GM19467 (cell line): ENCODE results near the gene BICDL1.

Source experiments
- ATAC-seq: cut with Tn5 transposase; IDR thresholded peaks from one replicate; pipeline ENCODE4 v1.9.1; 2021; ENCODE audit warnings: mild to moderate bottlenecking, moderate library complexity; ENCODE audit not compliant: unreplicated experiment

The BICDL1 gene

GRCh38 chr12:120048263-120048662, 59.2 kb downstream of the BICDL1 start:
- ATAC-seq: no peak

- ATAC-seq: no peak
These were observed 60.4 kb downstream of the BICDL1 start for GRCh38 chr12:120049426-120049825.

- no peak for ATAC-seq
These were observed 62.5 kb downstream of the BICDL1 start for GRCh38 chr12:120051535-120051934.

- ATAC-seq: no peak
These were observed 65.3 kb downstream of the BICDL1 start for GRCh38 chr12:120054293-120054692.

- no peak for ATAC-seq
These were observed 66.4 kb downstream of the BICDL1 start for GRCh38 chr12:120055231-120056000.

- ATAC-seq: no peak
These were observed 67.7 kb downstream of the BICDL1 start for GRCh38 chr12:120056739-120057138.

GRCh38 chr12:120060196-120060595, 71.2 kb downstream of the BICDL1 start:
- no peak for ATAC-seq

- no peak for ATAC-seq
These were observed 71.7 kb downstream of the BICDL1 start for GRCh38 chr12:120060717-120061116.

- ATAC-seq: no peak
These were observed 72.7 kb downstream of the BICDL1 start for GRCh38 chr12:120061575-120062214.

- no peak for ATAC-seq
These were observed 74.0 kb downstream of the BICDL1 start for GRCh38 chr12:120062976-120063579.

GRCh38 chr12:120064054-120064940, 75.3 kb downstream of the BICDL1 start:
- ATAC-seq: no peak

- no peak for ATAC-seq
These were observed 76.4 kb downstream of the BICDL1 start for GRCh38 chr12:120065472-120065871.

- no peak for ATAC-seq
These were observed 77.3 kb downstream of the BICDL1 start for GRCh38 chr12:120066341-120066740.

GRCh38 chr12:120067084-120067869, 78.2 kb downstream of the BICDL1 start:
- ATAC-seq: no peak

GRCh38 chr12:120067901-120068300, 78.9 kb downstream of the BICDL1 start:
- ATAC-seq: no peak

GRCh38 chr12:120069278-120069677, 80.2 kb downstream of the BICDL1 start:
- ATAC-seq: no peak

- ATAC-seq: no peak
These were observed 82.5 kb downstream of the BICDL1 start for GRCh38 chr12:120071493-120072020.

- no peak for ATAC-seq
These were observed 83.6 kb downstream of the BICDL1 start for GRCh38 chr12:120072472-120073249.

- ATAC-seq: no peak
These were observed 86.1 kb downstream of the BICDL1 start for GRCh38 chr12:120075034-120075616.
